Mesothelial cell of epicardium (in vitro differentiated cells): Measurements from ENCODE around the gene ZDHHC24. TPM values are rescaled to one million over a fixed set of nuclear protein-coding genes. Genes with fewer than 3 reads are reported as not detected.

Source experiments
- DNase-seq, 2 experiments: peaks; one replicate each; pipeline ENCODE4 v3.0.0; 2021; ENCODE audit warnings: low spot score in 2 of 2; ENCODE audit not compliant: unreplicated experiment in 2 of 2
- H3K27ac Mint-ChIP-seq: 2 replicates; pipeline ENCODE4 v1.8.0; 2021; ENCODE audit warnings: mixed read lengths
- H3K27me3 Mint-ChIP-seq: 2 replicates; pipeline ENCODE4 v1.8.0; 2021; ENCODE audit warnings: low read depth, mixed read lengths
- H3K36me3 Mint-ChIP-seq: 2 replicates; pipeline ENCODE4 v1.8.0; 2021; ENCODE audit warnings: mixed read lengths
- H3K4me1 Mint-ChIP-seq: 2 replicates; pipeline ENCODE4 v1.8.0; 2021; ENCODE audit warnings: mixed read lengths
- H3K4me3 Mint-ChIP-seq: 2 replicates; pipeline ENCODE4 v1.8.0; 2021; ENCODE audit warnings: mild to moderate bottlenecking, moderate library complexity, mixed read lengths
- H3K9me3 Mint-ChIP-seq: 2 replicates; pipeline ENCODE4 v1.8.0; 2021; ENCODE audit warnings: mixed read lengths
- CTCF ChIP-seq: fragments of 200-600 bp; sonication (generic); IDR thresholded peaks from one replicate; pipeline ENCODE4 v1.5.0; 2021; ENCODE audit warnings: antibody characterized with exemption; ENCODE audit not compliant: unreplicated experiment
- total RNA-seq: library from RNA; stranded (reverse); gene quantifications from 3 replicates; pipeline ENCODE4 v1.2.1, GENCODE V29; 2021

ZDHHC24 gene
- total RNA-seq, 1 donor from 2014 or later: 13.7 TPM

DNA sequence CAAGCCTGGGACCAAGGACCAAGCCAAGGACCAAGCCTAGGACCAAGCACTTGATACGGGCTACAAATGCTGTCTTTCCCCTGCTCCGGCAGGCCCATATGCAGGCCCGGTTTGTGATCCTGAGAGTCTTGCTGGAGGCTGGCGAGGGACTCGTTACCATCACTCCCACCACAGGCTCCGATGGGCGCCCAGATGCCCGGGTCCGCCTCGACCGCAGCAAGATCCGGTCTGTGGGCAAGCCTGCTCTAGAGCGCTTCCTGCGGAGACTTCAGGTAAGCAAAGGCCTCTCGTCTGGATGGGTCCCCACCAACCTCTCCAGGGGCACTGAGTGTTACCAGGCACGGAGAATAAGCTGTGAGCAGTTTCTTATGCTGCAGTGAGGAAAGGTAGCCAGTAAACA, 48.6 kb downstream of the ZDHHC24 start:
- H3K36me3 Mint-ChIP-seq: peaks cover 15% of the 10 kb centered on the region
- no peak for DNase-seq
- no peak overlapping the region for H3K27ac Mint-ChIP-seq
- H3K27me3 Mint-ChIP-seq: no peaks in the 10 kb centered on the region
- H3K4me3 Mint-ChIP-seq: no peak overlapping the region
- no peaks in the 10 kb centered on the region for H3K4me1 Mint-ChIP-seq
- TF ChIP-seq CTCF: no peak
- no peaks in the 10 kb centered on the region for H3K9me3 Mint-ChIP-seq

DNA sequence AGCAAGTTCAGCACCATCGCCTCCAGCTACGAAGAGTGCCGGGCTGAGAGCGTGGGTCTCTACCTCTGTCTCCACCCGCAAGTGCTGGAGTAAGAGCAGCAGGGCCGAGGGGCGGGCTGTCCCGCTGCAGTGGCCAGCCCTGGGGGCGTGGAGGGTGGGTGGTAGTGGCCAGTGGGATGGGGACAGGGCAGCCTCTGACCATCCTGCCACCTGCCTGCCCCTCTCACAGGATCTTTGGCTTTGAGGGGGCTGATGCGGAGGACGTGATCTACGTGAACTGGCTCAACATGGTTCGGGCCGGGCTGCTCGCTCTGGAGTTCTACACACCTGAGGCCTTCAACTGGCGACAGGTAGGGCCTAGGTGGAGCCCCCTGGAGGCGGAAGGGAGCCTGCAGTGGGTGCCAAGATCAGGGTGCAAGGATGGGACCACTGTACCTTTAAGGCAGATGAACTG, 50.4 kb downstream of the ZDHHC24 start:
- no peak for DNase-seq
- H3K4me1 Mint-ChIP-seq: no peaks in the 10 kb centered on the region
- H3K36me3 Mint-ChIP-seq: peaks cover 10% of the 10 kb centered on the region
- H3K4me3 Mint-ChIP-seq: no peak overlapping the region
- no peak overlapping the region for H3K27ac Mint-ChIP-seq
- no peak for TF ChIP-seq CTCF
- H3K27me3 Mint-ChIP-seq: no peaks in the 10 kb centered on the region
- H3K9me3 Mint-ChIP-seq: no peaks in the 10 kb centered on the region

GRCh38 chr11:66494935-66495334, 50.9 kb downstream of the ZDHHC24 start:
- Mint-ChIP-seq H3K4me1 (no peaks in the 10 kb centered on the region), H3K9me3 (no peaks in the 10 kb centered on the region), H3K27me3 (no peaks in the 10 kb centered on the region), H3K27ac (no peak overlapping the region), H3K36me3 (peaks cover 10% of the 10 kb centered on the region), H3K4me3 (no peak overlapping the region)
- no peak for TF ChIP-seq CTCF
- no peak for DNase-seq

GRCh38 chr11:66494458-66494857, 51.4 kb downstream of the ZDHHC24 start:
- Mint-ChIP-seq H3K9me3 (no peaks in the 10 kb centered on the region), H3K36me3 (peaks cover 9% of the 10 kb centered on the region), H3K27ac (no peak overlapping the region), H3K4me3 (no peak overlapping the region), H3K4me1 (no peaks in the 10 kb centered on the region), H3K27me3 (no peaks in the 10 kb centered on the region)
- TF ChIP-seq CTCF: no peak
- no peak for DNase-seq

DNA sequence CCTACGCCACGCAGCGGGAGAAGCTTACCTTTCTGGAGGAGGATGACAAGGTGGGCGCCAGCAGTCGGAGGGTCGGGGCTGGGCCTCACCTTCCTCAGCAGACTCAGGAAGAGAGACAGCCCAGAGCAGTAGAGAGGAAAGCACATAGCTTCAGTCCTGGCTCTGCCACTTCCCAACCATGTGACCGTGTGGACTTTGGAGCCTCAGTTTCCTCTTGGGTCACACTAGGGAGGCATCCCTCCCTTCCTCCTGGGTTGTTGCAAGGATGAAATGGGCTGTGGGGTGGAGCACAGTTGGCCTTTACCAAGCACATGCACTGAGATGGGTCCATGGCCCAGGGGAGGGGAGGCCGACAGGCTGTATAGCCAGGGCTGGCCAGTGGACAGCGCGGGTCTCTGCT, 52.7 kb downstream of the ZDHHC24 start:
- no peaks in the 10 kb centered on the region for H3K27me3 Mint-ChIP-seq
- no peak overlapping the region for H3K4me3 Mint-ChIP-seq
- H3K36me3 Mint-ChIP-seq: peaks cover 11% of the 10 kb centered on the region
- H3K27ac Mint-ChIP-seq: no peak overlapping the region
- DNase-seq: no peak
- TF ChIP-seq CTCF: no peak
- H3K9me3 Mint-ChIP-seq: no peaks in the 10 kb centered on the region
- no peaks in the 10 kb centered on the region for H3K4me1 Mint-ChIP-seq

DNA sequence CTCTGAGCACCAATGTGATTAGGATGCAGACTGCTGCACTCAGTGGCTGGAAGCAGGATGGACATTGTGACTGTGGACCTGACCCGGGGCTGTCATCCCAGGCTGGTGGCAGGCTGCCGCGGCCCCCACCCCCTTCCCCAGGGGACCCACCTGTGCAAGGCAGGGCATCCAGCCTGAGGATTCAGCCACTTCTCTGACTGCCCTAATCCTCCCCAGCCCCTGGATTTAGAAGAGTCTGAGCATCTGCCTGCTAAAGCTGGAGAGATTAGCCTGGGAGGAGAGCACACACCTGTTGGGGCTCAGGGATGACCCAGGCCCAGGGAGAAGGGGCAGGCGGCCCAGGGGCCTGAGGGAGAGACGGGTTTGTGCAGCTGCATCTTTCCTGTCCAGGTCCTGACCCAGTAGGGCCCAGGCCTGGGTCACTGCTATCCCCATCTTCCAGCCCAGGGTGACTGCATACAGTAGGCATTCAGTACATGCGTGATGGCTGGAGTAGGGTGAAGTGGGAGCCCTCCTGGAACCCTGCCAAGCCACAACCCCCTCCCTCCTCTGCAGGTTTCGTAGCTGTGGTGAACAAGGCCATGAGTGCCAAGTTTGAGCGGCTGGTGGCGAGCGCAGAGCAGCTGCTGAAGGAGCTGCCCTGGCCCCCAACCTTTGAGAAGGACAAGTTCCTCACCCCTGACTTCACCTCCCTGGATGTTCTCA, 53.5 kb downstream of the ZDHHC24 start:
- Mint-ChIP-seq H3K4me1 (no peaks in the 10 kb centered on the region), H3K27me3 (no peaks in the 10 kb centered on the region), H3K36me3 (peaks cover 14% of the 10 kb centered on the region), H3K9me3 (no peaks in the 10 kb centered on the region), H3K27ac (no peak overlapping the region), H3K4me3 (no peak overlapping the region)
- DNase-seq: no peak
- TF ChIP-seq CTCF: no peak
